ENCODE data around the gene EPHA6.
"Not testable (repeated sequence)": the region's sequence is repeated elsewhere in the genome, so short reads cannot be mapped to it uniquely, and the experiment has no call there.

EPHA6 gene

GRCh38 chr3:97197083-97197482 lies 382.7 kb downstream of the EPHA6 start:
- no peak for DNase-seq

- no peak for DNase-seq
Observed at GRCh38 chr3:97197830-97198229, 383.4 kb downstream of the EPHA6 start.

GRCh38 chr3:97200387-97200786 lies 386.0 kb downstream of the EPHA6 start:
- DNase-seq = no peak

- DNase-seq = no peak
Observed at GRCh38 chr3:97201814-97202213, 387.4 kb downstream of the EPHA6 start.

GRCh38 chr3:97228966-97229365 lies 414.6 kb downstream of the EPHA6 start:
- DNase-seq = no peak

- no peak for DNase-seq
Observed at GRCh38 chr3:97230486-97230885, 416.1 kb downstream of the EPHA6 start.

- no peak for DNase-seq
Observed at GRCh38 chr3:97232393-97233034, 418.1 kb downstream of the EPHA6 start.

GRCh38 chr3:97235179-97235578 lies 420.8 kb downstream of the EPHA6 start:
- DNase-seq = no peak

GRCh38 chr3:97235611-97236315 lies 421.4 kb downstream of the EPHA6 start:
- no peak for DNase-seq

- no peak for DNase-seq
Observed at GRCh38 chr3:97241417-97241816, 427.0 kb downstream of the EPHA6 start.

GRCh38 chr3:97245201-97245910 lies 431.0 kb downstream of the EPHA6 start:
- no peak for DNase-seq

- no peak for DNase-seq
Observed at GRCh38 chr3:97256060-97256459, 441.7 kb downstream of the EPHA6 start.

GRCh38 chr3:97257942-97258697 lies 443.7 kb downstream of the EPHA6 start:
- no peak for DNase-seq

- no peak for DNase-seq
Observed at GRCh38 chr3:97259263-97259662, 444.9 kb downstream of the EPHA6 start.

GRCh38 chr3:97264180-97264579 lies 449.8 kb downstream of the EPHA6 start:
- DNase-seq = no peak

GRCh38 chr3:97265237-97266005 lies 451.0 kb downstream of the EPHA6 start:
- no peak for DNase-seq

GRCh38 chr3:97269202-97269601 lies 454.8 kb downstream of the EPHA6 start:
- DNase-seq = no peak

- not testable (repeated sequence) for DNase-seq
Observed at GRCh38 chr3:97276879-97277550, 462.6 kb downstream of the EPHA6 start.

GRCh38 chr3:97277708-97278107 lies 463.3 kb downstream of the EPHA6 start:
- DNase-seq = no peak

- DNase-seq = no peak
Observed at GRCh38 chr3:97278506-97278905, 464.1 kb downstream of the EPHA6 start.

GRCh38 chr3:97291901-97292300 lies 477.5 kb downstream of the EPHA6 start:
- DNase-seq = no peak

GRCh38 chr3:97293596-97294131 lies 479.3 kb downstream of the EPHA6 start:
- DNase-seq = no peak

Data from activated CD4-positive, alpha-beta T cell treated with anti-CD3 and anti-CD28 coated beads, Interleukin-2, amount 50 U/mL, for 16 hours (primary cell).